ENCODE data around the gene ST3GAL4. TPM values are rescaled to one million over a fixed set of nuclear protein-coding genes. Genes with fewer than 3 reads are reported as not detected.
A peak's percentile ranks its signal among the peaks of the same experiment; 100 is the strongest.

The ST3GAL4 gene
- total RNA-seq, 1 experiment from 2014 or later = 13.6 TPM

- Histone ChIP-seq H4K8ac (replicated peaks; ENCODE audit: insufficient read length, low read depth, low read length) (no peak overlapping the region), H3K79me1 (ENCODE audit: insufficient read depth, low read depth, low read length, poor library complexity, severe bottlenecking) (no peaks in the 10 kb centered on the region), H3T11ph (ENCODE audit: low read length) (no peak overlapping the region), H3K14ac (ENCODE audit: insufficient read depth, low read length) (no peak overlapping the region), H2AFZ (ENCODE audit: low read length) (no peak overlapping the region), H3K56ac (ENCODE audit: insufficient read length, low read depth, low read length) (no peak overlapping the region), H2BK20ac (ENCODE audit: low read depth, low read length, poor library complexity, severe bottlenecking) (no peak overlapping the region), H3K9ac (ENCODE audit: extremely low read depth, insufficient read length, low read length) (no peak overlapping the region), H3K23ac (ENCODE audit: insufficient read length, low read depth, low read length) (no peak overlapping the region), H3K4me2 (ENCODE audit: insufficient read depth, insufficient read length, low read length) (no peak overlapping the region), H3K23me2 (ENCODE audit: insufficient read length, low read depth, low read length, poor library complexity, severe bottlenecking) (no peaks in the 10 kb centered on the region), H2BK12ac (ENCODE audit: insufficient read length, low read depth, low read length) (no peak overlapping the region), H2BK120ac (ENCODE audit: low read depth, low read length, poor library complexity, severe bottlenecking) (no peak overlapping the region), H4K20me1 (ENCODE audit: control insufficient read depth, insufficient read depth, insufficient read length) (no peaks in the 10 kb centered on the region), H2BK5ac (ENCODE audit: insufficient read length, low read length) (no peak overlapping the region), H2AK5ac (ENCODE audit: insufficient read length, low read length) (no peak overlapping the region), H3K27me3 (ENCODE audit: insufficient read depth, low read length) (no peaks in the 10 kb centered on the region), H2BK15ac (ENCODE audit: low read depth, low read length) (no peak overlapping the region), H4K5ac (ENCODE audit: insufficient read length, low read depth, low read length) (no peak overlapping the region), H3K4ac (ENCODE audit: low read depth, low read length) (no peak overlapping the region), H3K18ac (ENCODE audit: insufficient read length, low read depth, low read length) (no peak overlapping the region), H3K9me3 (ENCODE audit: control insufficient read depth, low read depth, low read length) (no peaks in the 10 kb centered on the region), H4K91ac (ENCODE audit: insufficient read length, low read depth, low read length) (no peak overlapping the region), H3K79me2 (ENCODE audit: insufficient read depth, low read length) (no peaks in the 10 kb centered on the region), H3K27ac (ENCODE audit: insufficient read length, low read depth, low read length) (no peak overlapping the region), H3K4me1 (ENCODE audit: insufficient read depth, low read length) (no peaks in the 10 kb centered on the region; the same call in 1 of the 2 replicates)
- no peaks in the 10 kb centered on the region; a peak in 1 of 7 replicates for H3K36me3 Mint-ChIP-seq (ENCODE audit: insufficient read depth in 1 of 3, low read depth in 3 of 3)
- peaks cover 3% of the 10 kb centered on the region for H3K27me3 Mint-ChIP-seq (ENCODE audit: low read depth)
- H3K9me3 Mint-ChIP-seq = no peaks in the 10 kb centered on the region
- no CpG with 5 or more reads among the region's 3 CpGs for WGBS (ENCODE audit: extremely low coverage, insufficient read length, low lambda C conversion rate)
- no peak overlapping the region for H3K4me3 Mint-ChIP-seq
- H3K27ac Mint-ChIP-seq = 0 out of 7 replicates have a peak overlapping the region, but pooled peaks of 1 of the 3 experiments have one; percentile 6
- no peak for DNase-seq
- H3K4me1 Mint-ChIP-seq = peaks cover 5 to 9% of the 10 kb centered on the region in 2 experiments
- no peak for TF ChIP-seq CTCF (conservative IDR thresholded peaks at IDR 0.05)
These were observed 70.6 kb downstream of the ST3GAL4 start for GRCh38 chr11:126426106-126426505.

All from H9 (cell line).